ENCODE results near the gene ABCC3.
A peak's percentile ranks its signal among the peaks of the same experiment; 100 is the strongest.

The ABCC3 gene

DNA sequence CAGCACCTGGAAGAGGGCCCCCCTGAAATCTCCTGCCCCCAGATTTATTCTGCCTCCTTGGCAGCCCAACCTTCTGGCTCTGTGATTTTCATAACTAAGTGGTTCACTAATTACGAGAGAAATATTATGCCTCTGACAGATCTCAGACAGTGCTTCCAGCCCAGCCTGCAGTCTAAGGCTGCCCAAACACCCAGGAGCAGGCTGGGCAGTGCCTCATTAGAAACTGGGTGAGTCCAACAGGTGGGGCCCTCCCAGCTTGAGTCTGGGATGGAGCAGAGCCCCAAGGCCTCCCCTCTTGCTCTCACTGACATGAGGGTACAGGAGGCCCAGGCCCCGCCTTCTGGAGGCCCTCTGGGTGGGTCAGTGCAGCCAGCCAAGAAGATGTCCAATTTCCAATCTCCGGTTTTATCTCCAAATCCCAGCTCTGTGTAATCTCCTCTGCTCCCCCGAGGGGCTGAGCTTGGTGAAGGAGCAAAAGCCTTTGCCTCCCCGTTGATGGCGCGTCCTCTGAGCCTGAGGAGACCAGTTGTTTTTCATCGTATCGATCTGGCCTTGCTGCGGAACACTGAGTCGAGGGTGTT, 20.1 kb upstream of the ABCC3 start:
- Histone ChIP-seq H3K4me3 (ENCODE audit: low read depth, low read length) (peak overlapping the region; percentile 14; the same call in 1 of the 2 replicates), H3K36me3 (peaks cover 52% of the 10 kb centered on the region), H3K9me3 (ENCODE audit: severe bottlenecking) (no peaks in the 10 kb centered on the region), H3K27ac (peak overlapping the region; percentile 83), H3K27me3 (ENCODE audit: insufficient read depth, low read depth, severe bottlenecking) (no peaks in the 10 kb centered on the region)
- TF ChIP-seq, protein P1, sequence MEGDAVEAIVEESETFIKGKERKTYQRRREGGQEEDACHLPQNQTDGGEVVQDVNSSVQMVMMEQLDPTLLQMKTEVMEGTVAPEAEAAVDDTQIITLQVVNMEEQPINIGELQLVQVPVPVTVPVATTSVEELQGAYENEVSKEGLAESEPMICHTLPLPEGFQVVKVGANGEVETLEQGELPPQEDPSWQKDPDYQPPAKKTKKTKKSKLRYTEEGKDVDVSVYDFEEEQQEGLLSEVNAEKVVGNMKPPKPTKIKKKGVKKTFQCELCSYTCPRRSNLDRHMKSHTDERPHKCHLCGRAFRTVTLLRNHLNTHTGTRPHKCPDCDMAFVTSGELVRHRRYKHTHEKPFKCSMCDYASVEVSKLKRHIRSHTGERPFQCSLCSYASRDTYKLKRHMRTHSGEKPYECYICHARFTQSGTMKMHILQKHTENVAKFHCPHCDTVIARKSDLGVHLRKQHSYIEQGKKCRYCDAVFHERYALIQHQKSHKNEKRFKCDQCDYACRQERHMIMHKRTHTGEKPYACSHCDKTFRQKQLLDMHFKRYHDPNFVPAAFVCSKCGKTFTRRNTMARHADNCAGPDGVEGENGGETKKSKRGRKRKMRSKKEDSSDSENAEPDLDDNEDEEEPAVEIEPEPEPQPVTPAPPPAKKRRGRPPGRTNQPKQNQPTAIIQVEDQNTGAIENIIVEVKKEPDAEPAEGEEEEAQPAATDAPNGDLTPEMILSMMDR (IDR thresholded peaks at IDR 0.05; ENCODE audit: low read depth, low read length), result no peak
- peak; percentile 93 for DNase-seq

DNA sequence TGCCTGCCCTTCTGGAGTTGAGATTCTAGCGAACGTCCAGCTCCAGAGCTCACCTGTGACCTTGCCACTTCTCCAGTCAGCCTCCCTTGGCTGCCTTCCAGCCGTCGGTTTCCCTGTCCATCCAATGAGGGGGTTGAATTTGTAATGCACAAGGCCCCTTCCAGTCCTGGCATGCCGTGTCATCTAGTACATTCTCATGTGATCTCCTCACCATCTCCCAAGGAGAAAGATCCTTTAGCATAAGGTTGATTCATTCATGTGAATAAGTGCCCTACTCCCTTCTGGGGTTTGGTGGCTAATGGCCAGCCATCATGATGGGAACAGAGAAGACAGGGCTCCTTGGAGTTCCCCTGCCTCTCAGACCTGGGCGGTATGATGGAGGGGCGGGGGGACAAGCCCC, 18.9 kb upstream of the ABCC3 start:
- Histone ChIP-seq H3K36me3 (peaks cover 62% of the 10 kb centered on the region), H3K4me3 (ENCODE audit: low read depth, low read length) (no peak overlapping the region), H3K27ac (peak overlapping the region; percentile 83), H3K27me3 (ENCODE audit: insufficient read depth, low read depth, severe bottlenecking) (no peaks in the 10 kb centered on the region), H3K9me3 (ENCODE audit: severe bottlenecking) (no peaks in the 10 kb centered on the region)
- no peak for DNase-seq
- TF ChIP-seq, protein P1 (IDR thresholded peaks at IDR 0.05; ENCODE audit: low read depth, low read length), result no peak

DNA sequence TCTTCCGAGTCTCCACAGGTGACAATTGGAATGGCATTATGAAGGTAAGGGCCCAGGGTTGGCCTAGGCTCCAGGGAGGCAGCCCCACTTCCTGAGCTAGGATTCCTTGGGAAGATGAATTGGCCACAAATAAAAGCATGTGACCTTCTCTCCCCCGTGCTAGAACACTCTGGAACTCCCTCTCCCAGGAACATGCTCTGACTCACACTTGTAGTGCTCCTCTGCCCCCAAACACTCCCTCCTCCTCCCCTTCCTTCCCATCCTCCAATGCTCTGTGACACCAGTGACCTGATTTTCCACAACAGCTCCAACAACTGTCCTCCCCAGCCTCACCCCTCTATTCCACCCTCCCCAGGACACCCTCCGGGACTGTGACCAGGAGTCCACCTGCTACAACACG, 16.4 kb upstream of the ABCC3 start:
- Histone ChIP-seq H3K9me3 (ENCODE audit: severe bottlenecking) (no peaks in the 10 kb centered on the region), H3K36me3 (peaks cover 72% of the 10 kb centered on the region), H3K27ac (peak overlapping the region; percentile 73), H3K27me3 (ENCODE audit: insufficient read depth, low read depth, severe bottlenecking) (no peaks in the 10 kb centered on the region), H3K4me3 (ENCODE audit: low read depth, low read length) (no peak overlapping the region)
- TF ChIP-seq, protein P1 (IDR thresholded peaks at IDR 0.05; ENCODE audit: low read depth, low read length), result no peak
- DNase-seq, result no peak

DNA sequence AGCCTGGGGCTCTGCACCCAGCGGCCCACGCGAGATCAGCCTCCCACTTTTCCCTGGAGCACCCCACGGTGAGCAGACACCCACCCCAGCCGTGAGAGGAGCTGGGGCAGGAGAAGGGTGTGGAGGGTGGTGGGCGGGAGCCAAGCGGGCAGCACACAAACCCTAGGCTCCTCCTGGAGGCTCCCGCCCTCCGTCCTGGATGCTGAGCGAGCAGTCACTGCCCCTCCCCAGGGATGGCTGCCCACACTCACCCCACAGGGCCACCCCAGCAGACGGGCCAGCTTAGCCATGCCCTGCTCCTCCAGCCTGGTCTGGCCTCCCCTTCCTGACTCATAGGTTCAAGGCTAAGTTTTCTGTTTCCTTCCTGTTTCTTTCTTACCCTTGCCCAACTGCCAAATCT, 15.7 kb upstream of the ABCC3 start:
- TF ChIP-seq, protein P1 (IDR thresholded peaks at IDR 0.05; ENCODE audit: low read depth, low read length), result no peak
- DNase-seq, result no peak
- H3K4me3 ChIP-seq (ENCODE audit: low read depth, low read length), result no peak overlapping the region
- H3K27me3 ChIP-seq (ENCODE audit: insufficient read depth, low read depth, severe bottlenecking), result no peaks in the 10 kb centered on the region
- peaks cover 72% of the 10 kb centered on the region for H3K36me3 ChIP-seq
- H3K9me3 ChIP-seq (ENCODE audit: severe bottlenecking), result no peaks in the 10 kb centered on the region
- peak overlapping the region; percentile 73 for H3K27ac ChIP-seq

DNA sequence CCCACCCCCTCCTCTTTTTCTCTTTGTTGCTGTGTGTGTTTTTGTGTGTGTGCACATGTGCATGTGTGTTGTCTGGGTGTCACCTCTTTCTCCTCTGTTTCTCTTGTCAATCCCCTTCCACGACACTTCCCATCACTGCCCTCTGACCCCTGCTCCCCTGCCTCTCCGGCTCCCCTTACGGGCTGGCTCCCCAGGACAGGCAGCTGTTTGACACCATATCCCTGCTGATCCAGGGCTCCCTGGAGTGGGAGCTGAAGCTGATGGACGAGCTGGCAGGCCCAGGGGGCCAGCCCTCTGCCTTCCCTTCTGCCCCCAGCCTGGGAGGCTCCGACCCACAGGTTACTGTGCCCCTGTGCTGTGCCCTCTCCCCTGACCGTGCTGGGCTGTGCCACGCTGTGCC, 15.2 kb upstream of the ABCC3 start:
- Histone ChIP-seq H3K4me3 (ENCODE audit: low read depth, low read length) (no peak overlapping the region), H3K36me3 (peaks cover 75% of the 10 kb centered on the region), H3K27ac (peak overlapping the region; percentile 73), H3K9me3 (ENCODE audit: severe bottlenecking) (no peaks in the 10 kb centered on the region), H3K27me3 (ENCODE audit: insufficient read depth, low read depth, severe bottlenecking) (no peaks in the 10 kb centered on the region)
- TF ChIP-seq, protein P1 (IDR thresholded peaks at IDR 0.05; ENCODE audit: low read depth, low read length), result no peak
- no peak for DNase-seq

DNA sequence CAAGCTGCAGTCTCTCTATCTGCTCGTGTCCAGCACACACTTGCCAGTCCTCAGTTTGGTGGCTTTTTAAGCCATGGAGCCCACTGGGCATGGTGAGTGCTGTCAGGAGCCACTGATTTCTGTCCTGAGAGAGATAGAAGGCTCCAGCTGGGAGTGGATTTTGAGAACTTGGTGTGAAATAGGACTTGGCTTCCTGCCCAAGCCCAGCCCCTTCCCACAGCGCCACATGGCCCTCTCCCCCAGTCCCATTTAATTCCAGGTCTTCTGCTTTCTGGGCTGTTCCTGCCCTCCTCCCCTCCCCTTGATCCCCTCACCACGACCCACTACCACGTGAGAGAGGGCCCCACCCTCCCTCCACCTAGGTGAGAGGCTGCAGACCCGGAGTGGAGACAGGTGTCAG, 14.4 kb upstream of the ABCC3 start:
- H3K4me3 ChIP-seq (ENCODE audit: low read depth, low read length), result no peak overlapping the region
- H3K27ac ChIP-seq, result peak overlapping the region; percentile 73
- no peaks in the 10 kb centered on the region for H3K9me3 ChIP-seq (ENCODE audit: severe bottlenecking)
- H3K36me3 ChIP-seq, result peaks cover 80% of the 10 kb centered on the region
- TF ChIP-seq, protein P1 (IDR thresholded peaks at IDR 0.05; ENCODE audit: low read depth, low read length), result no peak
- no peaks in the 10 kb centered on the region for H3K27me3 ChIP-seq (ENCODE audit: insufficient read depth, low read depth, severe bottlenecking)
- no peak for DNase-seq
